ENCODE measurements around the gene ACSM2B.
"Not testable (repeated sequence)": the region's sequence is repeated elsewhere in the genome, so short reads cannot be mapped to it uniquely, and the experiment has no call there.

ACSM2B gene

DNA sequence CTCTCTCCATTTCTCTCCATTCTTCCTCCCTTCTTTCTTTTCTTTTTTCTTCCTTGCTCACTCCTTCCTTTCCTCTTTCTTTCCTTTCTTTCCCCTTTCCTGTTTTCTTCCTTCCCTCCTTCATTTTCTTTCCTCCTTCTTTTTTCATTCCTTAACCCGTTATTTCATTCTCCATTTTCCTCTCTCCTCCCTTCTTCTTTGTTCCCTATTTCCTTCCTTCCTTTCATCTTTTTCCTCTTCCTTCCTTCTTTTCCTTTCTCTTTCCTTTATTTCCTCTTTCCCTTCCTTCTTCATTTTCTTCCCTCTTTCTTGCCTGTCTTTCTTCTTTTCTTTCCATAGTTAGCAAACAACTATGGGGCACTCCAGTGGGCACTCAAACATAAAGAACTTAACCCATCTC is 16.6 kb upstream of the ACSM2B start:
- H3K27ac ChIP-seq (ENCODE audit: low read depth, low read length); H3K9ac ChIP-seq (ENCODE audit: low read length); H3K36me3 ChIP-seq (ENCODE audit: control insufficient read depth, insufficient read depth, low read length); H3K4me3 ChIP-seq (ENCODE audit: low read depth, low read length); H3K27me3 ChIP-seq (ENCODE audit: control insufficient read depth, insufficient read depth, low read length); H3K4me1 ChIP-seq (ENCODE audit: control insufficient read depth, insufficient read depth, low read length); H3K9me3 ChIP-seq (ENCODE audit: control insufficient read depth, insufficient read depth, low read depth, low read length): not testable (repeated sequence)

- not testable (repeated sequence) for H3K4me1 ChIP-seq (ENCODE audit: control insufficient read depth, insufficient read depth, low read length); H3K4me3 ChIP-seq (ENCODE audit: low read depth, low read length); H3K9ac ChIP-seq (ENCODE audit: low read length); H3K36me3 ChIP-seq (ENCODE audit: control insufficient read depth, insufficient read depth, low read length); H3K9me3 ChIP-seq (ENCODE audit: control insufficient read depth, insufficient read depth, low read depth, low read length); H3K27ac ChIP-seq (ENCODE audit: low read depth, low read length); H3K27me3 ChIP-seq (ENCODE audit: control insufficient read depth, insufficient read depth, low read length)
These were observed 13.3 kb upstream of the ACSM2B start for GRCh38 chr16:20589486-20589885.

GRCh38 chr16:20587645-20588074 is 11.5 kb upstream of the ACSM2B start:
- not testable (repeated sequence) for H3K4me3 ChIP-seq (ENCODE audit: low read depth, low read length); H3K9me3 ChIP-seq (ENCODE audit: control insufficient read depth, insufficient read depth, low read depth, low read length); H3K4me1 ChIP-seq (ENCODE audit: control insufficient read depth, insufficient read depth, low read length); H3K27ac ChIP-seq (ENCODE audit: low read depth, low read length); H3K36me3 ChIP-seq (ENCODE audit: control insufficient read depth, insufficient read depth, low read length); H3K9ac ChIP-seq (ENCODE audit: low read length); H3K27me3 ChIP-seq (ENCODE audit: control insufficient read depth, insufficient read depth, low read length)

- H3K9me3 ChIP-seq (ENCODE audit: control insufficient read depth, insufficient read depth, low read depth, low read length); H3K27ac ChIP-seq (ENCODE audit: low read depth, low read length); H3K4me1 ChIP-seq (ENCODE audit: control insufficient read depth, insufficient read depth, low read length); H3K9ac ChIP-seq (ENCODE audit: low read length); H3K36me3 ChIP-seq (ENCODE audit: control insufficient read depth, insufficient read depth, low read length); H3K27me3 ChIP-seq (ENCODE audit: control insufficient read depth, insufficient read depth, low read length); H3K4me3 ChIP-seq (ENCODE audit: low read depth, low read length): not testable (repeated sequence)
These were observed 10.5 kb upstream of the ACSM2B start for GRCh38 chr16:20586716-20587115.

- H3K9me3 ChIP-seq (ENCODE audit: control insufficient read depth, insufficient read depth, low read depth, low read length); H3K4me1 ChIP-seq (ENCODE audit: control insufficient read depth, insufficient read depth, low read length); H3K36me3 ChIP-seq (ENCODE audit: control insufficient read depth, insufficient read depth, low read length); H3K27ac ChIP-seq (ENCODE audit: low read depth, low read length); H3K27me3 ChIP-seq (ENCODE audit: control insufficient read depth, insufficient read depth, low read length); H3K4me3 ChIP-seq (ENCODE audit: low read depth, low read length); H3K9ac ChIP-seq (ENCODE audit: low read length): not testable (repeated sequence)
These were observed 9.9 kb upstream of the ACSM2B start for GRCh38 chr16:20586112-20586511.

GRCh38 chr16:20580487-20581259 is 4.5 kb upstream of the ACSM2B start:
- not testable (repeated sequence) for H3K4me3 ChIP-seq (ENCODE audit: low read depth, low read length); H3K4me1 ChIP-seq (ENCODE audit: control insufficient read depth, insufficient read depth, low read length); H3K27ac ChIP-seq (ENCODE audit: low read depth, low read length); H3K27me3 ChIP-seq (ENCODE audit: control insufficient read depth, insufficient read depth, low read length); H3K9me3 ChIP-seq (ENCODE audit: control insufficient read depth, insufficient read depth, low read depth, low read length); H3K9ac ChIP-seq (ENCODE audit: low read length); H3K36me3 ChIP-seq (ENCODE audit: control insufficient read depth, insufficient read depth, low read length)

- not testable (repeated sequence) for H3K36me3 ChIP-seq (ENCODE audit: control insufficient read depth, insufficient read depth, low read length); H3K9me3 ChIP-seq (ENCODE audit: control insufficient read depth, insufficient read depth, low read depth, low read length); H3K9ac ChIP-seq (ENCODE audit: low read length); H3K4me3 ChIP-seq (ENCODE audit: low read depth, low read length); H3K27me3 ChIP-seq (ENCODE audit: control insufficient read depth, insufficient read depth, low read length); H3K27ac ChIP-seq (ENCODE audit: low read depth, low read length); H3K4me1 ChIP-seq (ENCODE audit: control insufficient read depth, insufficient read depth, low read length)
These were observed 1.9 kb upstream of the ACSM2B start for GRCh38 chr16:20578091-20578490.

DNA sequence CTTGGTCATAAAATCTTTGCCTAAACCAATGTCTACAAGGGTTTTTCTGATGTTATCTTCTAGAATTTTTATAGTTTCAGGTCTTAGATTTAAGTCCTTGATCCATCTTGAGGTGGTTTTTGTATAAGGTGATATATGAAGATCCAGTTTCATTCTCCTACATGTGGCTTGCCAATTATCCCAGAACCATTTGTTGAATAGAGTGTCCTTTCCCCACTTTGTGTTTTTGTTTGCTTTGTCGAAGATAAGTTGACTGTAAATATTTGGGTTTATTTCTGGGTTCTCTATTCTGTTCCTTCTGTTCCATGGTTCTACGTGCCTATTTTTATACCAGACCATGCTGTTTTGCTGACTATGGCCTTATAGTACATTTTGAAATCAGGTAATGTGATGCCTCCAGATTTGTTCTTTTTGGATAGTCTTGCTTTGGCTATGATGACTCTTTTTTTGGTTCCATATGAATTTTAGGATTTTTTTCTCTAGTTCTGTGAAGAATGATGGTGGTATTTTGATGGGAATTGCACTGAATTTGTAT is 7.0 kb downstream of the ACSM2B start:
- not testable (repeated sequence) for H3K27ac ChIP-seq (ENCODE audit: low read depth, low read length); H3K36me3 ChIP-seq (ENCODE audit: control insufficient read depth, insufficient read depth, low read length); H3K9ac ChIP-seq (ENCODE audit: low read length); H3K27me3 ChIP-seq (ENCODE audit: control insufficient read depth, insufficient read depth, low read length); H3K4me3 ChIP-seq (ENCODE audit: low read depth, low read length); H3K9me3 ChIP-seq (ENCODE audit: control insufficient read depth, insufficient read depth, low read depth, low read length); H3K4me1 ChIP-seq (ENCODE audit: control insufficient read depth, insufficient read depth, low read length)

GRCh38 chr16:20568404-20568803 is 7.8 kb downstream of the ACSM2B start:
- Histone ChIP-seq H3K27me3 (ENCODE audit: control insufficient read depth, insufficient read depth, low read length) (no peaks in the 10 kb centered on the region), H3K4me3 (ENCODE audit: low read depth, low read length) (no peak overlapping the region), H3K9ac (ENCODE audit: low read length) (no peak overlapping the region), H3K27ac (ENCODE audit: low read depth, low read length) (no peak overlapping the region), H3K36me3 (ENCODE audit: control insufficient read depth, insufficient read depth, low read length) (no peaks in the 10 kb centered on the region), H3K9me3 (ENCODE audit: control insufficient read depth, insufficient read depth, low read depth, low read length) (0 out of 2 replicates have a peak, but pooled peaks cover 7% of the 10 kb centered on the region), H3K4me1 (ENCODE audit: control insufficient read depth, insufficient read depth, low read length) (no peaks in the 10 kb centered on the region)

GRCh38 chr16:20566864-20567263 is 9.3 kb downstream of the ACSM2B start:
- H3K4me1 ChIP-seq (ENCODE audit: control insufficient read depth, insufficient read depth, low read length): no peaks in the 10 kb centered on the region
- 0 out of 2 replicates have a peak, but pooled peaks cover 7% of the 10 kb centered on the region for H3K9me3 ChIP-seq (ENCODE audit: control insufficient read depth, insufficient read depth, low read depth, low read length)
- H3K4me3 ChIP-seq (ENCODE audit: low read depth, low read length): no peak overlapping the region
- H3K27me3 ChIP-seq (ENCODE audit: control insufficient read depth, insufficient read depth, low read length): no peaks in the 10 kb centered on the region
- H3K36me3 ChIP-seq (ENCODE audit: control insufficient read depth, insufficient read depth, low read length): no peaks in the 10 kb centered on the region
- H3K27ac ChIP-seq (ENCODE audit: low read depth, low read length): no peak overlapping the region
- no peak overlapping the region for H3K9ac ChIP-seq (ENCODE audit: low read length)

GRCh38 chr16:20565334-20565733 is 10.8 kb downstream of the ACSM2B start:
- H3K9ac ChIP-seq (ENCODE audit: low read length); H3K36me3 ChIP-seq (ENCODE audit: control insufficient read depth, insufficient read depth, low read length); H3K27me3 ChIP-seq (ENCODE audit: control insufficient read depth, insufficient read depth, low read length); H3K27ac ChIP-seq (ENCODE audit: low read depth, low read length); H3K4me1 ChIP-seq (ENCODE audit: control insufficient read depth, insufficient read depth, low read length); H3K9me3 ChIP-seq (ENCODE audit: control insufficient read depth, insufficient read depth, low read depth, low read length); H3K4me3 ChIP-seq (ENCODE audit: low read depth, low read length): not testable (repeated sequence)

Data from HUES6 (cell line).